ENCODE results near the gene DPT. TPM values are rescaled to one million over a fixed set of nuclear protein-coding genes. Genes with fewer than 3 reads are reported as not detected.

DPT gene
- total RNA-seq, 4 donors from 2014 or later, result 95.3 to 190 (median 138) TPM

- no peaks in the 10 kb centered on the region for H3K27me3 ChIP-seq
- no peak overlapping the region for H3K27ac ChIP-seq (replicated peaks in 1 of 4)
- no peaks in the 10 kb centered on the region for H3K36me3 ChIP-seq
- peaks cover 5 to 18% (median 8%) of the 10 kb centered on the region in 4 donors for H3K4me1 ChIP-seq
- TF ChIP-seq EP300 (IDR thresholded peaks at IDR 0.05) (no peak), POLR2A (IDR thresholded peaks at IDR 0.05; ENCODE audit: low read depth) (no peak), POLR2AphosphoS5 (IDR thresholded peaks at IDR 0.05) (no peak)
- TF ChIP-seq, protein P1, sequence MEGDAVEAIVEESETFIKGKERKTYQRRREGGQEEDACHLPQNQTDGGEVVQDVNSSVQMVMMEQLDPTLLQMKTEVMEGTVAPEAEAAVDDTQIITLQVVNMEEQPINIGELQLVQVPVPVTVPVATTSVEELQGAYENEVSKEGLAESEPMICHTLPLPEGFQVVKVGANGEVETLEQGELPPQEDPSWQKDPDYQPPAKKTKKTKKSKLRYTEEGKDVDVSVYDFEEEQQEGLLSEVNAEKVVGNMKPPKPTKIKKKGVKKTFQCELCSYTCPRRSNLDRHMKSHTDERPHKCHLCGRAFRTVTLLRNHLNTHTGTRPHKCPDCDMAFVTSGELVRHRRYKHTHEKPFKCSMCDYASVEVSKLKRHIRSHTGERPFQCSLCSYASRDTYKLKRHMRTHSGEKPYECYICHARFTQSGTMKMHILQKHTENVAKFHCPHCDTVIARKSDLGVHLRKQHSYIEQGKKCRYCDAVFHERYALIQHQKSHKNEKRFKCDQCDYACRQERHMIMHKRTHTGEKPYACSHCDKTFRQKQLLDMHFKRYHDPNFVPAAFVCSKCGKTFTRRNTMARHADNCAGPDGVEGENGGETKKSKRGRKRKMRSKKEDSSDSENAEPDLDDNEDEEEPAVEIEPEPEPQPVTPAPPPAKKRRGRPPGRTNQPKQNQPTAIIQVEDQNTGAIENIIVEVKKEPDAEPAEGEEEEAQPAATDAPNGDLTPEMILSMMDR (IDR thresholded peaks at IDR 0.05), result no peak
- intact Hi-C loops (cut with DNase I), result no loop called here
- DNase-seq (ENCODE audit: extremely low spot score), result no peak
- H3K9me3 ChIP-seq, result no peaks in the 10 kb centered on the region
- WGBS, result 33% methylated on average over 1 of the region's 1 CpG
- no peak overlapping the region for H3K4me3 ChIP-seq
Observed at GRCh38 chr1:168723000-168723399, 6.0 kb downstream of the DPT start.

GRCh38 chr1:168720839-168721238 lies 8.2 kb downstream of the DPT start:
- Histone ChIP-seq H3K4me3 (no peak overlapping the region), H3K36me3 (no peaks in the 10 kb centered on the region), H3K27ac (replicated peaks in 1 of 4) (no peak overlapping the region), H3K27me3 (no peaks in the 10 kb centered on the region), H3K4me1 (peaks cover 4 to 8% (median 6%) of the 10 kb centered on the region in 4 donors), H3K9me3 (no peaks in the 10 kb centered on the region)
- no peak for DNase-seq (ENCODE audit: extremely low spot score)
- intact Hi-C loops (cut with DNase I), result no loop called here
- TF ChIP-seq, protein P1 (IDR thresholded peaks at IDR 0.05), result no peak
- no peak for TF ChIP-seq EP300 (IDR thresholded peaks at IDR 0.05)
- TF ChIP-seq POLR2AphosphoS5 (IDR thresholded peaks at IDR 0.05), result no peak
- TF ChIP-seq POLR2A (IDR thresholded peaks at IDR 0.05; ENCODE audit: low read depth), result no peak

GRCh38 chr1:168719306-168720111 lies 9.5 kb downstream of the DPT start:
- Histone ChIP-seq H3K27me3 (no peaks in the 10 kb centered on the region), H3K4me3 (no peak overlapping the region), H3K36me3 (no peaks in the 10 kb centered on the region), H3K9me3 (no peaks in the 10 kb centered on the region), H3K27ac (replicated peaks in 1 of 4) (no peak overlapping the region), H3K4me1 (peaks cover 0 to 8% (median 6%) of the 10 kb centered on the region in 4 donors)
- no peak for DNase-seq (ENCODE audit: extremely low spot score)
- TF ChIP-seq EP300 (IDR thresholded peaks at IDR 0.05) (no peak), POLR2AphosphoS5 (IDR thresholded peaks at IDR 0.05) (no peak), POLR2A (IDR thresholded peaks at IDR 0.05; ENCODE audit: low read depth) (no peak)
- TF ChIP-seq, protein P1 (IDR thresholded peaks at IDR 0.05), result no peak
- 93% methylated on average over 5 of the region's 5 CpGs for WGBS
- intact Hi-C loops (cut with DNase I), result no loop called here

DNA sequence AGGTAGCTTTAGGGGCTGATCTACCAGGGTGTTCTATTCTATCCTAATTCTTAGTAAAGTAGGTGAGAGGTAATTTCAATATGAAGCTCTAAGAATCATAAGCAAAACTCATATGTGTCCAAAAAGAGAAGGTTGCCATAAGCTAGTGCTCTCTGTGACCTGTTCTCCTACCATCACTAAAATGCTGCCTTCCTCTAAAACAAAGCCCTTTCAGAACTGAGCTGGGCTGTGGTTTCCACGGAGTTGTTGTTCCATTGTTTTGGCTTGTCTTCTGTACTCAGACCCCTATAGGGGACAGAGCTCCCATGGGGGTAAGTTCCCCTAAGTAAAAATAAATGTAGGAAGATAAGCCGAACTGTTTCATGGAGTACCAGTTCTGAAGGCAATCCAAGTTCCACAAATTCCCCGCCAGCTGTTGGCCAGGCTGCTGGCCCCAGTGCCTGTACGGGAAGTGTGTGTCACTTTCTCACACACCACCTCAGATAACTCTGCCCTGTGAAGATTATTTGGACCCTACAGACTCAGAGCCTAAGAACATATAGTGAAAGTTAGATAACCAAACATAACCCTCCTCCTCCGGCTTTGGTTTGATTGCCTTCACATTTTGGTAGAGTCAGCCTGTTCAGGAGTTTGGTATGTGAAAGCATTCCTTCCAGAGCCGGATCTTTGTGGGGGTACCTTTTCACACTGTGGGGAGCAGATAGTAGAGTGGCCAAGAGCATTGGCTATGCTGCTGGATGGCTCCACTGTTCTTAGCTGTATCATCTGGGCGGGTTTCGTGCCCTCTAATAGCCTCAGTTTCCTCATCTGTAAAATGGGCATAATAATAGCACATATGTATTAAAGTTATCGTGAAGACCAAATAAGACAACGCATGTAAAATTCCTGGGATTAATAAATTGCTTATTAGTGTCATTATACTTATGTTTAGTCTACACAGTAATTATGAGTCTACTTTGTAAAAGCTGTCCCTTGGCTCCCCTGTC lies 10.8 kb downstream of the DPT start:
- H3K9me3 ChIP-seq, result no peaks in the 10 kb centered on the region
- no peak for DNase-seq (ENCODE audit: extremely low spot score)
- intact Hi-C loops (cut with DNase I), result no loop called here
- 84% methylated on average over 10 of the region's 10 CpGs for WGBS
- peaks cover 0 to 5% (median 4%) of the 10 kb centered on the region in 4 donors for H3K4me1 ChIP-seq
- no peaks in the 10 kb centered on the region for H3K36me3 ChIP-seq
- TF ChIP-seq, protein P1 (IDR thresholded peaks at IDR 0.05), result no peak
- TF ChIP-seq EP300 (IDR thresholded peaks at IDR 0.05), result no peak
- H3K27ac ChIP-seq (replicated peaks in 1 of 4), result no peak overlapping the region
- H3K4me3 ChIP-seq, result no peak overlapping the region
- no peaks in the 10 kb centered on the region for H3K27me3 ChIP-seq
